Measurements from ENCODE around the gene TCF7L2. TPM values are rescaled to one million over a fixed set of nuclear protein-coding genes. Genes with fewer than 3 reads are reported as not detected.

Gene TCF7L2
- total RNA-seq, 1 donor from 2014 or later = 1.9 TPM

- no peak for DNase-seq
Observed at GRCh38 chr10:113024930-113025329, 74.9 kb downstream of the TCF7L2 start.

- DNase-seq = no peak
Observed at GRCh38 chr10:113025487-113025886, 75.4 kb downstream of the TCF7L2 start.

GRCh38 chr10:113026679-113027078, 76.6 kb downstream of the TCF7L2 start:
- no peak for DNase-seq

GRCh38 chr10:113027230-113027573, 77.2 kb downstream of the TCF7L2 start:
- DNase-seq = no peak

GRCh38 chr10:113027574-113028455, 77.8 kb downstream of the TCF7L2 start:
- no peak for DNase-seq

- DNase-seq = no peak
Observed at GRCh38 chr10:113028456-113029440, 78.7 kb downstream of the TCF7L2 start.

- DNase-seq = no peak
Observed at GRCh38 chr10:113030453-113030852, 80.4 kb downstream of the TCF7L2 start.

GRCh38 chr10:113031147-113031546, 81.1 kb downstream of the TCF7L2 start:
- no peak for DNase-seq

- no peak for DNase-seq
Observed at GRCh38 chr10:113033991-113034390, 83.9 kb downstream of the TCF7L2 start.

- no peak for DNase-seq
Observed at GRCh38 chr10:113035732-113036312, 85.8 kb downstream of the TCF7L2 start.

GRCh38 chr10:113036619-113037018, 86.6 kb downstream of the TCF7L2 start:
- no peak for DNase-seq

GRCh38 chr10:113037218-113037617, 87.2 kb downstream of the TCF7L2 start:
- DNase-seq = no peak

GRCh38 chr10:113038183-113038582, 88.1 kb downstream of the TCF7L2 start:
- DNase-seq = no peak

GRCh38 chr10:113038985-113039384, 88.9 kb downstream of the TCF7L2 start:
- DNase-seq = no peak

- no peak for DNase-seq
Observed at GRCh38 chr10:113041324-113041723, 91.3 kb downstream of the TCF7L2 start.

- no peak for DNase-seq
Observed at GRCh38 chr10:113041841-113042750, 92.0 kb downstream of the TCF7L2 start.

- DNase-seq = no peak
Observed at GRCh38 chr10:113042868-113043267, 92.8 kb downstream of the TCF7L2 start.

- no peak for DNase-seq
Observed at GRCh38 chr10:113044016-113044755, 94.1 kb downstream of the TCF7L2 start.

- DNase-seq = no peak
Observed at GRCh38 chr10:113045147-113046055, 95.4 kb downstream of the TCF7L2 start.

- no peak for DNase-seq
Observed at GRCh38 chr10:113047151-113047550, 97.1 kb downstream of the TCF7L2 start.
